GM18907 (cell line): ENCODE measurements around the gene DDX39A.
A peak's percentile ranks its signal among the peaks of the same experiment; 100 is the strongest.
"Not testable (repeated sequence)": the region's sequence is repeated elsewhere in the genome, so short reads cannot be mapped to it uniquely, and the experiment has no call there.

Source experiments
- ATAC-seq: cut with Tn5 transposase; IDR thresholded peaks from one replicate; pipeline ENCODE4 v1.9.1; 2021; ENCODE audit warnings: mild to moderate bottlenecking, moderate library complexity; ENCODE audit not compliant: unreplicated experiment

Gene DDX39A

GRCh38 chr19:14391156-14391821, 27.9 kb downstream of the DDX39A start:
- no peak for ATAC-seq

- no peak for ATAC-seq
These were observed 28.6 kb downstream of the DDX39A start for GRCh38 chr19:14390548-14390947.

- no peak for ATAC-seq
These were observed 33.6 kb downstream of the DDX39A start for GRCh38 chr19:14385492-14385891.

- ATAC-seq: peak; percentile 34
These were observed 35.2 kb downstream of the DDX39A start for GRCh38 chr19:14383661-14384555.

- no peak for ATAC-seq
These were observed 37.3 kb downstream of the DDX39A start for GRCh38 chr19:14381689-14382474.

GRCh38 chr19:14379294-14380065, 39.7 kb downstream of the DDX39A start:
- no peak for ATAC-seq

DNA sequence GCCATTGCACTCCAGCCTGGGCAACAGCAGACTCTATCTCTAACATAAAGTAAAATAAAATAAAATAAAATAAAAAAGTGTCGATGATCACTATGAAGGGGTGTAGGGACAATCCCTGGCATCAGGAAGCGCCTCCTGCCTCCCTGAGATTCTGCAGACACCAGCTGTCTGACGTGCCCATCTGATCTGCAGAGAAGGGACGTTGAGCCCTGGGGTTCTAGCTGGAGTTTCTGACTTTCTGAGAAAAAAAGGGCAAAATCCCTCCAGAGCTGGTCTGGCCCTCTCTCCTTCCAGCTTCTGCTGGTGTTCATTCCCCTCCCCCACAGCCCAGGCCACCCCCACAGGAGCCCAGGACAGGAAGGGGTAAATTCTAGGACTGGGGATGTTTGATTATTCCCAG, 40.3 kb downstream of the DDX39A start:
- no peak for ATAC-seq

- ATAC-seq: no peak
These were observed 41.2 kb downstream of the DDX39A start for GRCh38 chr19:14377883-14378328.

- no peak for ATAC-seq
These were observed 43.4 kb downstream of the DDX39A start for GRCh38 chr19:14375582-14376291.

- ATAC-seq: no peak
These were observed 44.0 kb downstream of the DDX39A start for GRCh38 chr19:14375055-14375581.

DNA sequence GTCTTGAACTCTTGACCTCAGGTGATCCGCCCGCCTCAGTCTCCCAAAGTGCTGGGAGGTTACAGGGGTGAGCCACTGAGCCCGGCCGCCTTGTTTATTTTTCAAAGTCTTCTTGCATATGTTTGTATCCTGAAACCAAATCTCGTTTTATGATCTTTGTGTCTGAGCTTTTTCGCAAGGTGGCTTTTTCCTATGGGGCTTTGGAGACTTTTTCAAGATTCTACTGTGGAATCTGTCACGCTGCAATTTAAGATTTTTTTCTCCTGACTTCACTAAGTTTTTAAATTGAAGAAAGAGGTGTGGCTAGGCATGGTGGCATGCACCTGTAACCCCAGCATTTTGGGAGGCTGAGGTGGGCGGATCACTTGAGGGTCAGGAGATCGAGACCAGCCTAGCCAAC, 44.8 kb downstream of the DDX39A start:
- not testable (repeated sequence) for ATAC-seq

DNA sequence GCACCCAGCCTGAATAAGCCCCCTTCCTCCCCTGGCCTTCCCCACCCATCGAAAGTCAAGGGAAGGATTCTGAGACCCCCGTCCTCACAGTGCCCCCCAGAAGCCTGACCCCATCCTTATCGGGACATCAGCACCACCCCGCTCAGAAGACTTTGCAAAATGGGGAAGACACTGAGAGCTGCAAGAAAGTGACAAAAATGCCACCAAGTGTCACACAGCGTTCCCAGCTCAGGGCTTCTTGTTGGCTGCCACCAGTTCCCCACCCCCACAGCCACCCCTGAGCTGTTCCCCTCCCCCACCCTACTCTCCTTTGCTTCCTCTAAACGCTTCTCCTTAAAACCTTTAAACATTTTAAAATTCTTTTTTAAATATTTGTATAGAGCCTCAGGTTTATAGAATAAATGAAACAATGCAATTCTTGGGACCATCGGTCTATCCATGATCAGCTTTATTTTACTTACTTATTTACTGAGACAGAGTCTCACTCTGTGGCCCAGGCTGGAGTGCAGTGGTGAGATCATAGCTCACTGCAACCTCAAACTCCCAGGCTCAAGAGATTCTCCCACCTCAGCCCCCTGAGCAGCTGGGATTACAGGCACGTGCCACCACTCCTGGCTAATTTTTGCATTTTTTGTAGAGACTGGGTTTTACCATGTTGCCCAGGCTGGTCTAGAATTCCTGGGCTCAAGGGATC, 46.6 kb downstream of the DDX39A start:
- not testable (repeated sequence) for ATAC-seq

GRCh38 chr19:14371301-14371821, 47.8 kb downstream of the DDX39A start:
- no peak for ATAC-seq

GRCh38 chr19:14370940-14371280, 48.2 kb downstream of the DDX39A start:
- ATAC-seq: no peak

- ATAC-seq: no peak
These were observed 48.8 kb downstream of the DDX39A start for GRCh38 chr19:14370169-14370939.

DNA sequence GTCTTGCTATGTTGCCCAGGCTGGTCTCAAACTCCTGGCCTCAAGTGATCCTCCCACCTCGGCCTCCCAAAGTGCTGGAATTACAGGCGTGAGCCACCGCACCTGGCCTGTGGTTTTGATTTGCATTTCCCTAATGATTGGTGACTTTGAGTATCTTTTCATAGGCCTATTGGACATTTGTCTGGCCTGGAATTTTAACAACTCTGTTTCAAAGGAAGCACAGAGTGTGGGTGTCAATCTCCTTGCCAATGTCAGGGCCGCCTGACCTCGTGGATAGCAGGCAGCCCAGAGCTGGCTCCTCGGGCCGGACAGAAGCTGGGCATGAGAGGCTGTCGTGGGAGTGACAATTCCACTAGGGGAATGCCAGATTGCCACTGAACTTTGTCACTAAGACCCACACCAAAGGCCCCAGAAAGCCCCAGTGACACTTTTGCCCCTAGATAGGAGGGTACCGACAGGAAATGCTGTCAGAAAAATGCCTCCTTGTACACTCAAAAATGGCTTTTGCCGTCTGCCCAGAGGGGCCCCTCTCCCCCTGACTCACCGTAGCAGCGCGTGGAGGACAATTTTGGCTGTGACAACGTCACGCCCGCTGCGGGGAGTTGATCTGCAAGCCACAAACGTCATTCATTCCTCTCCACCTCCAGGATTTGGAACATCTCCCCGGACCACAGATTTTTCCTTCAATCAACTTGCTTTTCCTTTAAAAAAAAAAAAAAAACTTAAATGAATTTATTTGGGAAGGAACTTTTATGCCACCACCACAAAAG, 49.6 kb downstream of the DDX39A start:
- ATAC-seq: peak; percentile 42

DNA sequence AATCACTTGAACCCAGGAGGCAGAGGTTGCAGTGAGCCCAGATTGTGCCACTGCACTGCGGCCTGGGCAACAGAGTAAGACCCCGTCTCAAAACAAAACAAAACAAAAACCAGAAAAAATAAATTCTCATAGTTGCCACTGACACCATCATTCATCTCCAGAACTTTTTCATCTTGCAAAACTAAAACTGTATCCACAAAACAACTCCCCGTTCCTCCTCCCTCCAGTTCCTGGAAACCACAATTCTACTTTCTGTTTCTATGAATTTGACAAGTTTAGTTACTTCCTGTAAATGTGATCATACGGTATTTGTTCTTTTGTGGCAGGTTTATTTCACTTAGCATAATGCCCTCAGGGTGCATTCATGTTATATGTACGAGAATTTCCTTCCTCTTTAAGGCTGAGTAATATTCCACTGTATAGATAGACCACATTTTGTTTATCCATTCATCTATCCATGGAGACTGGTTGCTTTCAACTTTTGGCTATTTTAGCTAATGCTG, 51.1 kb downstream of the DDX39A start:
- ATAC-seq: no peak
